ENCODE measurements around the gene FGA.
"Not testable (repeated sequence)": the region's sequence is repeated elsewhere in the genome, so short reads cannot be mapped to it uniquely, and the experiment has no call there.

- not testable (repeated sequence) for TF ChIP-seq CTCF (IDR thresholded peaks at IDR 0.05); CHD2 (IDR thresholded peaks at IDR 0.05; ENCODE audit: low read length, partially characterized antibody); MAX (IDR thresholded peaks at IDR 0.05; ENCODE audit: low read depth); USF2 (IDR thresholded peaks at IDR 0.05; ENCODE audit: borderline replicate concordance, low read depth, low read length); RAD21 (IDR thresholded peaks at IDR 0.05; ENCODE audit: low read length); TAF1 (IDR thresholded peaks at IDR 0.05; ENCODE audit: borderline replicate concordance, low read depth, low read length); RCOR1 (IDR thresholded peaks at IDR 0.05; ENCODE audit: low read length); REST (IDR thresholded peaks at IDR 0.05; ENCODE audit: low read depth, low read length); FOXJ3 (CRISPR knock-in tag; IDR thresholded peaks at IDR 0.05); USF1 (IDR thresholded peaks at IDR 0.05; ENCODE audit: borderline replicate concordance, low read depth); JUND (IDR thresholded peaks at IDR 0.05); POLR2AphosphoS5 (IDR thresholded peaks at IDR 0.05; ENCODE audit: low read depth, low read length)
These were observed 3.8 kb upstream of the FGA start for GRCh38 chr4:154594343-154594742.
